Left colon (tissue), 2 donors: ENCODE data around the gene FRAS1. TPM values are rescaled to one million over a fixed set of nuclear protein-coding genes. Genes with fewer than 3 reads are reported as not detected.
"Not testable (repeated sequence)": the region's sequence is repeated elsewhere in the genome, so short reads cannot be mapped to it uniquely, and the experiment has no call there.

Experiments used
- ATAC-seq: fragments of 200-7000 bp; cut with Tn5 transposase; one replicate; pipeline ENCODE4 v1.9.1; 2020; ENCODE audit warnings: mild to moderate bottlenecking, moderate library complexity
- DNase-seq, 2 donors: peaks; one replicate each; pipeline ENCODE4 v3.0.0-alpha.2; 2020
- intact Hi-C, 2 donors: fragments of 100-400 bp; cut with DNase I in 1 of 2; cut with micrococcal nuclease in 1 of 2; formaldehyde crosslinking; loops; one replicate each; pipeline versions ENCODE4 v1.11.2 to v1.14.0; 2022; cut with DNase I, micrococcal nuclease
- total RNA-seq, 2 donors: library from RNA; stranded (reverse); fragmentation: NEBNext Ultra II Directional; extraction: Animal tissue kit (Norgen Biotek cat#: 25700); gene quantifications; one replicate each; pipeline ENCODE4 v1.2.1, GENCODE V29; 2021
- donor health status: DM: no; HTN: no; CAD: no.
- donor health status: DM: yes; HTN: yes; CAD: no.

The FRAS1 gene
- total RNA-seq, 2 donors from 2014 or later, result 1.3 to 1.8 TPM

- ATAC-seq (peak; percentile 72), DNase-seq (no peak)
- intact Hi-C loops, result no loop called here
Observed at GRCh38 chr4:78484574-78484973, 427.5 kb downstream of the FRAS1 start.

GRCh38 chr4:78493731-78494130 is 436.6 kb downstream of the FRAS1 start:
- intact Hi-C loops, result no loop called here

GRCh38 chr4:78496021-78496643 is 439.0 kb downstream of the FRAS1 start:
- ATAC-seq (no peak), DNase-seq (no peak)
- intact Hi-C loops, result no loop called here

More at GRCh38 chr4:78493731-78494130, 436.6 kb downstream of the FRAS1 start:
- DNase-seq (no peak), ATAC-seq (no peak)

- intact Hi-C loops, ATAC-seq, DNase-seq: not testable (repeated sequence)
Observed at GRCh38 chr4:78506260-78506659, 449.1 kb downstream of the FRAS1 start.

GRCh38 chr4:78509043-78509442 is 451.9 kb downstream of the FRAS1 start:
- ATAC-seq, result no peak

GRCh38 chr4:78510108-78510507 is 453.0 kb downstream of the FRAS1 start:
- ATAC-seq (no peak), DNase-seq (no peak)
- intact Hi-C loops, result loop anchor here in 1 of 2 donors (10.0 kb wide), 2 partner anchors 455 to 555 kb away; partner anchors contain the start of gene FRAS1

More at GRCh38 chr4:78509043-78509442, 451.9 kb downstream of the FRAS1 start:
- intact Hi-C loops, result no loop called here
- no peak for DNase-seq

GRCh38 chr4:78510681-78511080 is 453.6 kb downstream of the FRAS1 start:
- DNase-seq, result no peak
- ATAC-seq, result no peak
- intact Hi-C loops, result loop anchor here in 1 of 2 donors (10.0 kb wide), 2 partner anchors 456 to 556 kb away; partner anchors contain the start of gene FRAS1

GRCh38 chr4:78512357-78512920 is 455.3 kb downstream of the FRAS1 start:
- intact Hi-C loops, result loop anchor here in 1 of 2 donors (10.0 kb wide), 2 partner anchors 458 to 558 kb away; partner anchors contain the start of gene FRAS1
- DNase-seq (peak; percentile 71 to 74), ATAC-seq (peak; percentile 98)

GRCh38 chr4:78513411-78513975 is 456.4 kb downstream of the FRAS1 start:
- DNase-seq (no peak), ATAC-seq (peak; percentile 64)
- intact Hi-C loops, result loop anchor here in 1 of 2 donors (10.0 kb wide), 2 partner anchors 459 to 559 kb away; partner anchors contain the start of gene FRAS1

GRCh38 chr4:78517050-78517652 is 460.0 kb downstream of the FRAS1 start:
- DNase-seq (no peak), ATAC-seq (no peak)
- intact Hi-C loops, result loop anchor here in 1 of 2 donors (10.0 kb wide), 2 partner anchors 462 to 562 kb away; partner anchors contain the start of gene FRAS1

- DNase-seq (no peak), ATAC-seq (no peak)
- intact Hi-C loops, result loop anchor here in 1 of 2 donors (10.0 kb wide), 2 partner anchors 464 to 564 kb away; partner anchors contain the start of gene FRAS1
Observed at GRCh38 chr4:78518561-78518960, 461.4 kb downstream of the FRAS1 start.

GRCh38 chr4:78519962-78520361 is 462.8 kb downstream of the FRAS1 start:
- intact Hi-C loops, result loop anchor here in 1 of 2 donors (10.0 kb wide), 2 partner anchors 465 to 565 kb away; partner anchors contain the start of gene FRAS1
- DNase-seq, result no peak
- ATAC-seq, result no peak

- ATAC-seq, result no peak
- intact Hi-C loops, result no loop called here
- DNase-seq, result no peak
Observed at GRCh38 chr4:78520808-78521226, 463.7 kb downstream of the FRAS1 start.

GRCh38 chr4:78524009-78524408 is 466.9 kb downstream of the FRAS1 start:
- no peak for ATAC-seq
- intact Hi-C loops, result no loop called here

GRCh38 chr4:78525559-78525958 is 468.4 kb downstream of the FRAS1 start:
- ATAC-seq, result no peak
- intact Hi-C loops, result no loop called here

More at GRCh38 chr4:78524009-78524408, 466.9 kb downstream of the FRAS1 start:
- DNase-seq, result no peak

GRCh38 chr4:78527103-78527502 is 470.0 kb downstream of the FRAS1 start:
- DNase-seq (no peak), ATAC-seq (no peak)
- intact Hi-C loops, result no loop called here

More at GRCh38 chr4:78525559-78525958, 468.4 kb downstream of the FRAS1 start:
- DNase-seq, result no peak

- intact Hi-C loops, result no loop called here
- ATAC-seq (no peak), DNase-seq (no peak)
Observed at GRCh38 chr4:78527555-78527954, 470.4 kb downstream of the FRAS1 start.

- DNase-seq, result no peak
- no peak for ATAC-seq
- intact Hi-C loops, result no loop called here
Observed at GRCh38 chr4:78528327-78528726, 471.2 kb downstream of the FRAS1 start.

- no peak for ATAC-seq
- intact Hi-C loops, result no loop called here
Observed at GRCh38 chr4:78529569-78530209, 472.6 kb downstream of the FRAS1 start.

More at GRCh38 chr4:78529569-78530209, 472.6 kb downstream of the FRAS1 start:
- no peak for DNase-seq
